Activated CD4-positive, CD25-positive, alpha-beta regulatory T cell treated with anti-CD3 and anti-CD28 coated beads, Interleukin-2, amount 50 U/mL, for 16 hours (primary cell): Measurements from ENCODE around the gene MED13L.

ENCODE experiments used
- DNase-seq: peaks from one replicate; pipeline ENCODE4 v3.0.0-alpha.2; 2020; ENCODE audit warnings: low read depth, low spot score

The MED13L gene

GRCh38 chr12:116155383-116155782, 122.1 kb downstream of the MED13L start:
- DNase-seq = no peak

- DNase-seq = no peak
Measured at GRCh38 chr12:116153983-116154382, 123.5 kb downstream of the MED13L start.

DNA sequence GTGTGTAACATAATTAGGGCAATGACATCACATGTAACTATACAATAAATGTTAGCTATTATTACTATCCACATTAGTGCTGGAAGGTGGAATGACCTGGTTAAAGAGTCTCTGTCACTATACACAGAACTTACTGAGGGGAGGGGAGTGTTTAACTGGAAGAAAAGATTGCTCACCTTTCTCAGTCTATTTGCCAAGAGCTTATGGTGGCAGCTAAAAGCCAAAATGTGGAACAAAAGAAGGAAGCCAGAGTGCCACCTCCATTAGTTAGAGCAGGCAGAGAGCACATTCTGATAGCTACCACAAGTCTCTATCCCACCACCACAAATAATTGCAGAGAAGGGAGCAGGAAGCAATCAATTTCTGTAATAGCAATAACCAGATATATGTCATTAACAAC, 124.4 kb downstream of the MED13L start:
- no peak for DNase-seq

- no peak for DNase-seq
Measured at GRCh38 chr12:116152268-116152667, 125.2 kb downstream of the MED13L start.

DNA sequence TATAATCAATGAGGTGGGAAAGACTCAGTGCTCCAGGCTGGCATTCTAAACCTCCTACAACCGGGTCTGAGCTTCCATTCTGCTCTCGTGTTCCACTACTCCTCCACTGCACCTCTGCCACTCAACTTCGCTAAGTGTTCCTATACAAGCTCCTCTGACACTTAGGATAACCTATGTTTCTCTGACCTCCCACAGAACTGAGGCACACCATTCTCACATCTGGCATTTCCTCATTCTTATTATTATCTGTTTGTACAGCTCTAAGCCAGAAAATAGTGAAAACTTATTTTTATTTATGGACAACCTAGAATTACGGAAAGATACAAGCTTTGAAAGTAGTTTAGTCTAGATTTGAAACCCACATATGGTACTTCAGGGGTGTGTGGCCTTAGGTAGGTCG, 127.0 kb downstream of the MED13L start:
- no peak for DNase-seq

DNA sequence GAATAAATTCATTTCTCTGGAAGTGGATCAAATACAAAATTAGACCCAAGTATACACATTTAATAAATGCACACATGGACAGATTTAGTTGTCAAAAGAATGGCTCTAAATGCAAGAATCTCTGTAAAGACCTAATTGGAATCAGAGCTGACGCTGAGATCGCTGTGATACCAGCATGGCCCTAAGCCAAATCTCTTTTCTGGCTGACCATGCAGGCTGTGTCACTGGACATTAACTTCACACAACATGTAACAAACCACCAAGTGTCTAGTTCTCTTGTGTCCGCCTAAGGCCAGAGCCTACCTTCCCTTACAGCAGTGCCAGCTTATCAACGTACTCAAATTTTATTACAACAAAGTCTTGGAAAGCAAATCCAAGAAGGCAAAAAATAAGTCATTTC, 127.5 kb downstream of the MED13L start:
- no peak for DNase-seq

DNA sequence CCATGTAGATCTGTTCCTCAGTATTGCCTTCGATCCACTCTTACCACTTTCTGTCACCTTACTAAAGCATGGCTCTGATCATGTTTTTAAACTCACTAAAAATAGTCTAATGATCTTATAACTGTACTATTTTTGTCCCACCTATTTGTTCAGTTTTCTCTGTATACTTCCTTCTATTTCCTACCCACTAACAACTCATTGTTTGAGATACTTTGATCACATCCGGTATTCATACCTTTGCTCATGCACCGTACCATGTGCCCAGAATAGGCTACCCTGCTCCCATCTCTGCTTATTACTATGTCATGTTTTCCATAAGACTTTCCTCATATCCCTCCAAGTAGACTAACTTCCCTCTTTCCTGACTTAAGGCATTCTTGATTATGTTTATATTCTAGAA, 128.6 kb downstream of the MED13L start:
- DNase-seq = no peak

- no peak for DNase-seq
Measured at GRCh38 chr12:116146386-116146785, 131.1 kb downstream of the MED13L start.

GRCh38 chr12:116145451-116145850, 132.0 kb downstream of the MED13L start:
- no peak for DNase-seq

DNA sequence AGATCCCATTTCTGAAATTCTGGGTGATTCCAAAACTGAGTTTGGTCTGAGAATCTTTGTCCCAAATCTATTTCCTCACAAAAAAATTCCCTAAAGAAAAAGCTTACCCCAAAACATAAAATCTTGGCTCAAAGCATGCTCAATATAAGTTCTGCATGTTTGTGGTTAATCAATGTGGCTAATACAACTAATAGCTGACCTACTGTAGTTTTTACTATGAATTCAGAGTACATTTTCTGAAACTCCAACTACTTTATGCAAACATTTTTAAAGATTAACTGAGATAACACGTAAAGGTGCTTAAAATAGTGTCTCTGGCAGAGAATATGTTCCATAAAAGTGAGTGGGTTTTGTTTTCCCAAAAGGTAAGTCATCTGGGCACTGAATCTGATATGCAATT, 133.1 kb downstream of the MED13L start:
- no peak for DNase-seq

GRCh38 chr12:116143909-116144308, 133.6 kb downstream of the MED13L start:
- no peak for DNase-seq

GRCh38 chr12:116142936-116143898, 134.3 kb downstream of the MED13L start:
- DNase-seq = no peak

GRCh38 chr12:116141833-116142162, 135.7 kb downstream of the MED13L start:
- no peak for DNase-seq

- no peak for DNase-seq
Measured at GRCh38 chr12:116141110-116141832, 136.2 kb downstream of the MED13L start.

DNA sequence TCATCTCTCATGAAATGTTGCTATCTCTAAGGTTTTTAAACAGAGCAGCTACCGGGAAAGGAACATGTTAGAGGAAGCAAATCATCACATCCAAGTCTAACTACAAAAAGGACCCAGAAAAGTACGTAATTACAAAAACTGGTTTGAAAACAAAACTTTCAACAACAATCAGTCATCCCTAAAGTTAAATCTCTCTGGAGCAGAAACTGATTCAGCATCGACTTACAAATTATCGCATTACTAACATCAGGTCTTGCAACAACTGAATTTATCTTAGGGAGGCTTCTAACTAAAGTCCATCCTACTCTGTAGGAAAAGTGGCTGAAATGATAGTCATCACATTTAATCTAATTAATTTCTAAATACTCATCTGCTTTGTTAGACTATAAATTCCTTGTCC, 137.0 kb downstream of the MED13L start:
- DNase-seq = no peak

DNA sequence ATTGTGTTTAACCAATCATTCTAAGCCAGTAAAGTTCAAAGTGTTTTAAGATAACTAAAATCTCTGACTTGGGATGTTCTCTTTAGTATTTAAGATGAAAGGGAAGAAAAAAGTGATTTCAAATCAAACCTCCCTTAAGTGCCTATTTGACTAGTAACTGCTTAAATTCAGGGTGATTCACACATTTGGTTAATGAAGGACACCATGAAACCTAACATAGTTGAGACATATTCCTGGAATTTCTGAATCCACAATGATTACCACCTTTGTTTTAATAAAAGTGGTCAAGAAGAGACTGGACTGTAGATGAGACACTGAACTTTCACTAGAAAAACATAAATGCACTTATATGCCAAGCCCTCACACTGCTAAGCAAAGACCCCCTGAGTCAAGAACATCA, 138.7 kb downstream of the MED13L start:
- no peak for DNase-seq

DNA sequence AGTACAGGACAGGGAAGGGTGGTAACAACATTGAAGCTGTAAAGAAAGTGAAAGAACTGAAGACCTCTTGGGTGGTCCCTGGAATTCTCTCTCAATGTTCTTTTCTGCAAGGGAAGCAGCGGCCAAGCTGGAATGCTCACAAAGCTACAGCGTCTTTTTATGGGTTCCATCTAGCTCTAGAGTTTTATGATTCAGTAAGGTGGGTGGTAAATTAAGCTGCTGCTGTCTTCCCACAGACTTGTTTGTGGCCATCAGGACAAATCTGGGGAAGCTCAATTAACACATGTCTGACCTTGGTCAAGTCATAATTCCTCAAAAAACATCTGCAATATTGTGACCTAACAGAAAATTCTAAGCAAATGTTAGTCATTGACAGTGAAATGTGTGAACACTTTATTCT, 139.1 kb downstream of the MED13L start:
- DNase-seq = no peak

- DNase-seq = no peak
Measured at GRCh38 chr12:116137318-116137717, 140.2 kb downstream of the MED13L start.

DNA sequence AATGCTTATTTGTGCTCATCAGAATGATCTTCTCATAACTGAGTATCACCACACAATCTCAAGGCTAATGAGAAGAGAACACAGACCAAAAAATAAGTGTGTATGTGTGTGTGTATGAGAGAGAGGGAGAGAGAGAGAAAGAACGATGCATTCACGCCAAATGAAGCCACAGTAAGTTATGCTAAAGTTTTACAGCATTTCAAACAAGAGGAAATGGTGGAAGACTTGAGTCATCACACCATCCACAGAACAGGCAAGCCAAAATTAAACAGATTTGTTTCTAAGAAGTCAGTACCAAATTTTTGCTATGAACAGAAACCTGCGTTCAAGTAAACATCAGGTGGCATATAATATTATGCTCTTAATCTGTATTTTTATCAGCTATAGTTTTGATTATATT, 141.2 kb downstream of the MED13L start:
- DNase-seq = no peak

DNA sequence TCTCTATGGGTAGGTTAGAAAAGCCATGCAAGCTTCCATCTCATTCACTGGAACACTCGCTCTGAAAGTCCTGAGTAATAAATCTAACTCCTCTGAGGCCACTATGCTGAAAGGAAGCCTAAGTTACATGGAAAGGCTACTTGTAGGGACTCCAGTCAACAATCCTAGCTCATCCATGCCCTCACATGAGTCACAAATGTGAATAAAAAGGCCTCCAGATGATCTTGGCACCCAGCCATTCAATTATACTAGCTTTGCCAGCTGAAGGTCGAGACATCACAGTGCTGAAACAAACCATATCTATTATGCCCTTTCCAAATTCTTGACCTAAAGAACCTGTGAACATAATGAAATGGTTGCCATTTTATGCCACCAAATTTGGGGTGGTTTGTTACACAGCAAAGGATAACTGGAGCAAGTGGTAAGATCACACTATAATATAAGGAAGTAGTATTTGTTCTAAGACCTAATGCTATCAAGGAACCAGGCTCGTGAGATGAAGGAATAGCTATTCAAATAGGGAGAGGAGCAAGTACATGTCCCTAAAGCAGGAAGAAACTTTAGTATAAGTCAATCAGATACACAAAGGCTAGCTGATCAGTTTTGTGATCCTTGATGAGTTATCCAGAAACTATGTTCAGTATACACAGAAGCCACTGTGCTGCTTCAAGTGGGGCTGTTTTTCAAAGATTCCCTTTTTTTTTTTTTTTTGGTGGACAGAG, 142.1 kb downstream of the MED13L start:
- no peak for DNase-seq

DNA sequence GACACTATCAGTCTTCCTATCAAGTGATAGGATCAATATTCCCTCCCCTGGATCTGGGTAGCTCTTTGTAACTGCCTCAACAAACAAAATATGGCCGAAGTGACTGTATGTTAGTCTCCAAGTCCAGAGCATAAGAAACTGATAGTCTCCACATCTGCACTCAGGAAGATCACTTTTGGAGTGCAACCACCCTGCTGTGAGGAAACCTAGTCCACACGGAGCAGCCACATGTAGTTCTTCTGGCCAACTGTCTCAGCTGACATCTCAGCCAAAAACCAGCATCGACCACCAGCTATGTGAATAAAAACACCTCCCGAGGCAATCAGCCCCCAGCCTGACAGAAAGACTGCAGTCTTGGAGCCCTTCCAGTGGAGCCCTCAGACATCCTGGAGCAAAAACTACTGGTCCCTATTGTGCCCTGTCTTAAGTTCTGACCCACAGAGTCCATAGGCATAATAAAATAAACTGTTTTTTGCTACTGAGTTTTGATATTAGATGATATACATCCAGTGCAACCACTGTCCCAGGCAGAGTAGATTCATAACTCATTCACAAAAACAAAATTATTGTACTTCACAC, 143.8 kb downstream of the MED13L start:
- DNase-seq = no peak

DNA sequence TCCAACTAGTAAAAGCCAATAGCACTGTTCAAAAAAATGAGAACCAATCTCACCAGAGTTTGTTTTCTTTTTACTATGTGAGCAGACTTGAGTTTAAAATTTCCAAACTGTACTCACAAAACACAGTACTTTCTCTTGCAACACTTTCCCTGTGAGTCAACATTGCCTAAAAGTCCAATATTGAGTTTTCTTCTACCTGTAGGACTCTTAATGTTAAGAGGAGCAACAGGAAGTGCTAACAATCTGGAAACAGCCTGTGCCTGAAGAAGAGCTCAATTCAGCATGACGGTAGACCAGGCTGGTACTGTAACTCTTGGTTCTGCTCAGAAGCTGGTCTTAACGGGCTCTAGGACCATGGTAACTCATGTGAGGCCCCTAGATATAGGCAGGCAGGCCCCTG, 144.3 kb downstream of the MED13L start:
- DNase-seq = no peak
